Thymus (tissue), 11 donors: ENCODE data around the gene POLRMT. TPM values are rescaled to one million over a fixed set of nuclear protein-coding genes. Genes with fewer than 3 reads are reported as not detected.

ENCODE experiments used
- DNase-seq, 9 donors: peaks; one replicate each; pipeline ENCODE4 v3.0.0-alpha.2; 2013; ENCODE audit warnings: low spot score in 9 of 9, low read depth in 6 of 9, missing footprints in 1 of 9
- H3K27ac ChIP-seq, 2 donors: one replicate each; pipeline ENCODE4 v1.5.1; 2013; ENCODE audit warnings: control low read depth in 1 of 2, low read depth in 1 of 2, low read length in 1 of 2, mild to moderate bottlenecking in 1 of 2, moderate library complexity in 1 of 2
- H3K27me3 ChIP-seq, 2 donors: one replicate each; pipeline ENCODE4 v1.5.1; 2013; ENCODE audit warnings: low read length in 1 of 2; ENCODE audit not compliant: control insufficient read depth in 2 of 2, insufficient read depth in 1 of 2
- H3K36me3 ChIP-seq, 2 donors: one replicate each; pipeline ENCODE4 v1.5.1; 2013; ENCODE audit warnings: low read length in 1 of 2, mild to moderate bottlenecking in 1 of 2, moderate library complexity in 1 of 2; ENCODE audit not compliant: control insufficient read depth in 2 of 2, insufficient read depth in 2 of 2
- H3K4me1 ChIP-seq, 2 donors: one replicate each; pipeline ENCODE4 v1.5.1; 2013; ENCODE audit warnings: low read length in 2 of 2; ENCODE audit not compliant: control insufficient read depth in 2 of 2, insufficient read depth in 2 of 2
- H3K4me3 ChIP-seq, 2 donors: one replicate each; pipeline ENCODE4 v1.5.1; 2013; ENCODE audit warnings: low read length in 2 of 2, control low read depth in 1 of 2, mild to moderate bottlenecking in 1 of 2
- H3K9me3 ChIP-seq, 2 donors: one replicate each; pipeline ENCODE4 v1.5.1; 2013; ENCODE audit warnings: low read length in 1 of 2, mild to moderate bottlenecking in 1 of 2; ENCODE audit not compliant: control insufficient read depth in 2 of 2, insufficient read depth in 1 of 2
- WGBS: extraction: QIAGEN DNeasy Blood & Tissue Kit; methylation state at CpG from one replicate; pipeline ENCODE4 v1.1.7; 2013; 5-methylcytosine and 5-hydroxymethylcytosine counted together
- polyA plus RNA-seq: library from polyadenylated mRNA; stranded (reverse); fragments of 200-250 nt; gene quantifications from one replicate; pipeline ENCODE4 v1.2.3, GENCODE V29; 2013
- total RNA-seq: library from RNA; stranded (reverse); fragments of 120-200 nt; gene quantifications from one replicate; pipeline ENCODE4 v1.2.4, GENCODE V29; 2013
- donor health status: healthy.

The POLRMT gene
- total and polyA plus RNA-seq, 2 donors: 37.0 to 130 TPM

- no peaks in the 10 kb centered on the region for H3K9me3 ChIP-seq
- H3K27me3 ChIP-seq: no peaks in the 10 kb centered on the region
- no peak overlapping the region for H3K4me3 ChIP-seq
- H3K4me1 ChIP-seq: no peaks in the 10 kb centered on the region
- H3K36me3 ChIP-seq: peaks cover 70 to 92% of the 10 kb centered on the region in 2 donors
- no peak overlapping the region for H3K27ac ChIP-seq
- DNase-seq: no peak
- WGBS: 97% methylated on average over 11 of the region's 11 CpGs
These were observed 16.8 kb upstream of the POLRMT start for GRCh38 chr19:650121-650520.

- Histone ChIP-seq H3K4me3 (no peak overlapping the region), H3K9me3 (no peaks in the 10 kb centered on the region), H3K36me3 (peaks cover 70 to 93% of the 10 kb centered on the region in 2 donors), H3K4me1 (no peaks in the 10 kb centered on the region), H3K27ac (no peak overlapping the region), H3K27me3 (no peaks in the 10 kb centered on the region)
- no peak for DNase-seq
- WGBS: 98% methylated on average over 53 of the region's 53 CpGs
These were observed 15.8 kb upstream of the POLRMT start for GRCh38 chr19:648904-649801.

- WGBS: 97% methylated on average over 29 of the region's 29 CpGs
- Histone ChIP-seq H3K36me3 (peaks cover 61 to 90% of the 10 kb centered on the region in 2 donors), H3K4me1 (no peaks in the 10 kb centered on the region), H3K27ac (no peak overlapping the region), H3K4me3 (no peak overlapping the region), H3K27me3 (no peaks in the 10 kb centered on the region), H3K9me3 (no peaks in the 10 kb centered on the region)
- no peak for DNase-seq
These were observed 15.0 kb upstream of the POLRMT start for GRCh38 chr19:648305-648704.

GRCh38 chr19:647566-648284 is 14.4 kb upstream of the POLRMT start:
- H3K4me3 ChIP-seq: no peak overlapping the region
- H3K36me3 ChIP-seq: peaks cover 57 to 90% of the 10 kb centered on the region in 2 donors
- no peak overlapping the region for H3K27ac ChIP-seq
- WGBS: 96% methylated on average over 52 of the region's 52 CpGs
- H3K27me3 ChIP-seq: no peaks in the 10 kb centered on the region
- no peaks in the 10 kb centered on the region for H3K4me1 ChIP-seq
- DNase-seq: no peak
- no peaks in the 10 kb centered on the region for H3K9me3 ChIP-seq

GRCh38 chr19:646779-647565 is 13.6 kb upstream of the POLRMT start:
- no peak overlapping the region for H3K4me3 ChIP-seq
- H3K9me3 ChIP-seq: no peaks in the 10 kb centered on the region
- no peaks in the 10 kb centered on the region for H3K4me1 ChIP-seq
- no peak for DNase-seq
- no peaks in the 10 kb centered on the region for H3K27me3 ChIP-seq
- 97% methylated on average over 48 of the region's 48 CpGs for WGBS
- H3K27ac ChIP-seq: no peak overlapping the region
- H3K36me3 ChIP-seq: peaks cover 49 to 84% of the 10 kb centered on the region in 2 donors

- Histone ChIP-seq H3K4me1 (no peaks in the 10 kb centered on the region), H3K4me3 (no peak overlapping the region), H3K36me3 (peaks cover 44 to 75% of the 10 kb centered on the region in 2 donors), H3K9me3 (no peaks in the 10 kb centered on the region), H3K27ac (no peak overlapping the region), H3K27me3 (no peaks in the 10 kb centered on the region)
- 97% methylated on average over 62 of the region's 62 CpGs for WGBS
- no peak for DNase-seq
These were observed 12.8 kb upstream of the POLRMT start for GRCh38 chr19:645912-646778.

GRCh38 chr19:644789-645188 is 11.5 kb upstream of the POLRMT start:
- DNase-seq: no peak
- Histone ChIP-seq H3K36me3 (peaks cover 36 to 62% of the 10 kb centered on the region in 2 donors), H3K27ac (no peak overlapping the region), H3K4me1 (no peaks in the 10 kb centered on the region), H3K27me3 (peaks cover 0 to 8% of the 10 kb centered on the region in 2 donors), H3K4me3 (no peak overlapping the region), H3K9me3 (no peaks in the 10 kb centered on the region)
- 92% methylated on average over 14 of the region's 14 CpGs for WGBS

GRCh38 chr19:644363-644762 is 11.0 kb upstream of the POLRMT start:
- H3K27ac ChIP-seq: no peak overlapping the region
- H3K4me3 ChIP-seq: no peak overlapping the region
- peaks cover 32 to 58% of the 10 kb centered on the region in 2 donors for H3K36me3 ChIP-seq
- no peaks in the 10 kb centered on the region for H3K9me3 ChIP-seq
- H3K4me1 ChIP-seq: peaks cover 1% of the 10 kb centered on the region in 2 donors
- no peak for DNase-seq
- H3K27me3 ChIP-seq: peaks cover 0 to 10% of the 10 kb centered on the region in 2 donors
- WGBS: 92% methylated on average over 28 of the region's 28 CpGs
